ENCODE measurements around the gene PDCL2. TPM values are rescaled to one million over a fixed set of nuclear protein-coding genes. Genes with fewer than 3 reads are reported as not detected.
A peak's percentile ranks its signal among the peaks of the same experiment; 100 is the strongest.

The PDCL2 gene
- total and polyA plus RNA-seq, 9 of the 15 experiments (the other 6 are each of a cell fraction or from before 2014, with no cell fraction given): 0.62 to 2.5 (median 1.2) TPM

GRCh38 chr4:55635741-55636655, 44.0 kb upstream of the PDCL2 start, which contains the start of gene NMU (continued):
- TF ChIP-seq MEF2D (tag; conservative IDR thresholded peaks at IDR 0.05; ENCODE audit: low read depth): no peak
- TF ChIP-seq PRDM10 (IDR thresholded peaks at IDR 0.05; ENCODE audit: partially characterized antibody): no peak
- no peak for TF ChIP-seq PHB2 (IDR thresholded peaks at IDR 0.05; ENCODE audit: low read depth)
- TF ChIP-seq TSC22D4 (tag; IDR thresholded peaks at IDR 0.05): no peak
- TF ChIP-seq SIX5 (IDR thresholded peaks at IDR 0.05; ENCODE audit: borderline replicate concordance in 1 of 2, insufficient read depth in 1 of 2, low read depth in 1 of 2, low read length in 2 of 2): no peak
- TF ChIP-seq ZNF431 (CRISPR knock-in tag; IDR thresholded peaks at IDR 0.05): no peak
- TF ChIP-seq ZBTB33 (CRISPR knock-in tag; IDR thresholded peaks at IDR 0.05): peak; percentile 13; the same call in 1 of the 2 replicates
- no peak for TF ChIP-seq ESRRA (IDR thresholded peaks at IDR 0.05; ENCODE audit: borderline replicate concordance, low read depth)
- no peak for TF ChIP-seq ZNF407 (IDR thresholded peaks at IDR 0.05; ENCODE audit: low read depth)
- TF ChIP-seq NEUROD1 (IDR thresholded peaks at IDR 0.05; ENCODE audit: borderline replicate concordance, low read depth, low read length, partially characterized antibody): no peak
- no peak for TF ChIP-seq STAG1 (CRISPR knock-in tag; IDR thresholded peaks at IDR 0.05; ENCODE audit: borderline replicate concordance)

Measured in K562 (cell line).